ENCODE data around the gene HSDL2.
A peak's percentile ranks its signal among the peaks of the same experiment; 100 is the strongest.
"Not testable (repeated sequence)": the region's sequence is repeated elsewhere in the genome, so short reads cannot be mapped to it uniquely, and the experiment has no call there.

HSDL2 gene

GRCh38 chr9:112366591-112366990 lies 13.3 kb upstream of the HSDL2 start:
- DNase-seq (ENCODE audit: low read depth in 2 of 2), result no peak

- no peak for DNase-seq (ENCODE audit: low read depth in 2 of 2)
These were observed 12.4 kb upstream of the HSDL2 start for GRCh38 chr9:112367465-112367864.

- no peak for DNase-seq (ENCODE audit: low read depth in 2 of 2)
These were observed 10.1 kb upstream of the HSDL2 start for GRCh38 chr9:112369817-112370216.

- DNase-seq (ENCODE audit: low read depth in 2 of 2), result no peak
These were observed 8.8 kb upstream of the HSDL2 start for GRCh38 chr9:112371060-112371459.

- not testable (repeated sequence) for DNase-seq (ENCODE audit: low read depth in 2 of 2)
These were observed 6.2 kb upstream of the HSDL2 start for GRCh38 chr9:112373666-112374065.

- not testable (repeated sequence) for DNase-seq (ENCODE audit: low read depth in 2 of 2)
These were observed 5.7 kb upstream of the HSDL2 start for GRCh38 chr9:112374232-112374631.

- no peak for DNase-seq (ENCODE audit: low read depth in 2 of 2)
These were observed 4.5 kb upstream of the HSDL2 start for GRCh38 chr9:112375361-112375760.

GRCh38 chr9:112377087-112377486 lies 2.8 kb upstream of the HSDL2 start:
- DNase-seq (ENCODE audit: low read depth in 2 of 2), result no peak

GRCh38 chr9:112377684-112378327 lies 2.1 kb upstream of the HSDL2 start:
- no peak for DNase-seq (ENCODE audit: low read depth in 2 of 2)

- no peak for DNase-seq (ENCODE audit: low read depth in 2 of 2)
These were observed 1.4 kb upstream of the HSDL2 start for GRCh38 chr9:112378328-112379176.

GRCh38 chr9:112379177-112380101 lies 469 bp upstream of the HSDL2 start:
- peak; percentile 94 for DNase-seq (ENCODE audit: low read depth in 2 of 2)

GRCh38 chr9:112380825-112381221 lies 915 bp downstream of the HSDL2 start:
- DNase-seq (ENCODE audit: low read depth in 2 of 2), result no peak

GRCh38 chr9:112382066-112382465 lies 2.2 kb downstream of the HSDL2 start:
- no peak for DNase-seq (ENCODE audit: low read depth in 2 of 2)

- DNase-seq (ENCODE audit: low read depth in 2 of 2), result no peak
These were observed 2.8 kb downstream of the HSDL2 start for GRCh38 chr9:112382501-112383364.

- DNase-seq (ENCODE audit: low read depth in 2 of 2), result no peak
These were observed 4.3 kb downstream of the HSDL2 start for GRCh38 chr9:112384219-112384618.

GRCh38 chr9:112384690-112385089 lies 4.8 kb downstream of the HSDL2 start:
- no peak for DNase-seq (ENCODE audit: low read depth in 2 of 2)

GRCh38 chr9:112387115-112387514 lies 7.2 kb downstream of the HSDL2 start:
- no peak for DNase-seq (ENCODE audit: low read depth in 2 of 2)

GRCh38 chr9:112389897-112390296 lies 10.0 kb downstream of the HSDL2 start:
- DNase-seq (ENCODE audit: low read depth in 2 of 2), result not testable (repeated sequence)

GRCh38 chr9:112391936-112392560 lies 12.1 kb downstream of the HSDL2 start:
- not testable (repeated sequence) for DNase-seq (ENCODE audit: low read depth in 2 of 2)

GRCh38 chr9:112393146-112393545 lies 13.2 kb downstream of the HSDL2 start:
- DNase-seq (ENCODE audit: low read depth in 2 of 2), result not testable (repeated sequence)

GRCh38 chr9:112396416-112396815 lies 16.5 kb downstream of the HSDL2 start:
- DNase-seq (ENCODE audit: low read depth in 2 of 2), result no peak

Measured in stimulated activated CD8-positive, alpha-beta memory T cell treated with anti-CD3 and anti-CD28 coated beads, Interleukin-15, amount 100 ng/mL, for 4 hours (primary cell).